CD4-positive, alpha-beta T cell treated with Interleukin-12 subunit alpha and Interleukin-12 subunit beta, for 1 hour (primary cell): ENCODE measurements around the gene TOGARAM2.

Source experiments
- DNase-seq: peaks from one replicate; pipeline ENCODE4 v3.0.0-alpha.2; 2020

Gene TOGARAM2

GRCh38 chr2:29023188-29023587, 42.1 kb downstream of the TOGARAM2 start:
- DNase-seq: no peak

- DNase-seq: no peak
These were observed 43.9 kb downstream of the TOGARAM2 start for GRCh38 chr2:29024882-29025430.

GRCh38 chr2:29025711-29026110, 44.6 kb downstream of the TOGARAM2 start:
- DNase-seq: no peak

- DNase-seq: no peak
These were observed 49.9 kb downstream of the TOGARAM2 start for GRCh38 chr2:29031046-29031445.

- no peak for DNase-seq
These were observed 51.1 kb downstream of the TOGARAM2 start for GRCh38 chr2:29032189-29032588.

GRCh38 chr2:29033172-29033571, 52.1 kb downstream of the TOGARAM2 start:
- DNase-seq: no peak

GRCh38 chr2:29033656-29034055, 52.6 kb downstream of the TOGARAM2 start:
- no peak for DNase-seq

- DNase-seq: no peak
These were observed 54.1 kb downstream of the TOGARAM2 start for GRCh38 chr2:29035016-29035745.

GRCh38 chr2:29039718-29040480, 58.8 kb downstream of the TOGARAM2 start:
- no peak for DNase-seq

- no peak for DNase-seq
These were observed 59.5 kb downstream of the TOGARAM2 start for GRCh38 chr2:29040552-29040951.

- no peak for DNase-seq
These were observed 60.1 kb downstream of the TOGARAM2 start for GRCh38 chr2:29041161-29041660.

GRCh38 chr2:29042561-29043075, 61.5 kb downstream of the TOGARAM2 start:
- no peak for DNase-seq

- DNase-seq: no peak
These were observed 63.4 kb downstream of the TOGARAM2 start for GRCh38 chr2:29044459-29044858.

- no peak for DNase-seq
These were observed 65.2 kb downstream of the TOGARAM2 start for GRCh38 chr2:29046321-29046720.

- DNase-seq: no peak
These were observed 66.2 kb downstream of the TOGARAM2 start for GRCh38 chr2:29047083-29047845.

GRCh38 chr2:29050591-29050990, 69.5 kb downstream of the TOGARAM2 start:
- DNase-seq: no peak

GRCh38 chr2:29051730-29052129, 70.6 kb downstream of the TOGARAM2 start:
- no peak for DNase-seq

- no peak for DNase-seq
These were observed 71.7 kb downstream of the TOGARAM2 start for GRCh38 chr2:29052807-29053206.

- no peak for DNase-seq
These were observed 72.1 kb downstream of the TOGARAM2 start for GRCh38 chr2:29053223-29053622.

GRCh38 chr2:29053670-29054400, 72.7 kb downstream of the TOGARAM2 start:
- DNase-seq: no peak

GRCh38 chr2:29054430-29054829, 73.3 kb downstream of the TOGARAM2 start:
- no peak for DNase-seq

- no peak for DNase-seq
These were observed 74.5 kb downstream of the TOGARAM2 start for GRCh38 chr2:29055601-29056000.
